ENCODE results near the gene GUCA2A.

GUCA2A gene

GRCh38 chr1:42177541-42177981 lies 13.0 kb upstream of the GUCA2A start:
- in situ Hi-C loops (cut with HindIII; ENCODE audit: low sequenced_read_pairs) = no loop called here

- in situ Hi-C loops (cut with HindIII; ENCODE audit: low sequenced_read_pairs) = no loop called here
Observed at GRCh38 chr1:42176902-42177519, 12.5 kb upstream of the GUCA2A start.

- in situ Hi-C loops (cut with HindIII; ENCODE audit: low sequenced_read_pairs) = no loop called here
Observed at GRCh38 chr1:42175314-42176054, 10.9 kb upstream of the GUCA2A start.

GRCh38 chr1:42173961-42174735 lies 9.6 kb upstream of the GUCA2A start:
- in situ Hi-C loops (cut with HindIII; ENCODE audit: low sequenced_read_pairs) = no loop called here

- in situ Hi-C loops (cut with HindIII; ENCODE audit: low sequenced_read_pairs) = no loop called here
Observed at GRCh38 chr1:42173155-42173933, 8.8 kb upstream of the GUCA2A start.

GRCh38 chr1:42172381-42173133 lies 8.0 kb upstream of the GUCA2A start:
- in situ Hi-C loops (cut with HindIII; ENCODE audit: low sequenced_read_pairs) = no loop called here

GRCh38 chr1:42171679-42172266 lies 7.2 kb upstream of the GUCA2A start:
- in situ Hi-C loops (cut with HindIII; ENCODE audit: low sequenced_read_pairs) = no loop called here

- in situ Hi-C loops (cut with HindIII; ENCODE audit: low sequenced_read_pairs) = no loop called here
Observed at GRCh38 chr1:42170779-42171621, 6.5 kb upstream of the GUCA2A start.

- in situ Hi-C loops (cut with HindIII; ENCODE audit: low sequenced_read_pairs) = no loop called here
Observed at GRCh38 chr1:42168763-42169162, 4.2 kb upstream of the GUCA2A start.

- in situ Hi-C loops (cut with HindIII; ENCODE audit: low sequenced_read_pairs) = no loop called here
Observed at GRCh38 chr1:42168391-42168670, 3.8 kb upstream of the GUCA2A start.

- in situ Hi-C loops (cut with HindIII; ENCODE audit: low sequenced_read_pairs) = no loop called here
Observed at GRCh38 chr1:42167611-42168390, 3.3 kb upstream of the GUCA2A start.

GRCh38 chr1:42165511-42166210 lies 1.1 kb upstream of the GUCA2A start:
- in situ Hi-C loops (cut with HindIII; ENCODE audit: low sequenced_read_pairs) = no loop called here

GRCh38 chr1:42163536-42164503 lies 725 bp downstream of the GUCA2A start:
- in situ Hi-C loops (cut with HindIII; ENCODE audit: low sequenced_read_pairs) = no loop called here

GRCh38 chr1:42163114-42163513 lies 1.4 kb downstream of the GUCA2A start:
- in situ Hi-C loops (cut with HindIII; ENCODE audit: low sequenced_read_pairs) = no loop called here

- in situ Hi-C loops (cut with HindIII; ENCODE audit: low sequenced_read_pairs) = no loop called here
Observed at GRCh38 chr1:42162181-42162580, 2.4 kb downstream of the GUCA2A start.

- in situ Hi-C loops (cut with HindIII; ENCODE audit: low sequenced_read_pairs) = no loop called here
Observed at GRCh38 chr1:42158189-42158588, 6.4 kb downstream of the GUCA2A start.

GRCh38 chr1:42157667-42158066 lies 6.9 kb downstream of the GUCA2A start:
- in situ Hi-C loops (cut with HindIII; ENCODE audit: low sequenced_read_pairs) = no loop called here

Data from DLD1 (cell line).